AG09319 (cell line): Measurements from ENCODE around the gene CELSR1.

Source experiments
- DNase-seq: peaks from one replicate; pipeline ENCODE4 v3.0.0-alpha.2; 2010; ENCODE audit warnings: low read depth; ENCODE audit errors: extremely low read depth
- CTCF ChIP-seq: IDR thresholded peaks from 2 replicates; pipeline ENCODE4 v1.5.1; 2011; ENCODE audit warnings: low read depth, mild to moderate bottlenecking, inconsistent platforms, low read length, moderate library complexity

Gene CELSR1

GRCh38 chr22:46454504-46455269, 82.7 kb downstream of the CELSR1 start:
- DNase-seq = no peak
- no peak for TF ChIP-seq CTCF

GRCh38 chr22:46453829-46454503, 83.5 kb downstream of the CELSR1 start:
- no peak for DNase-seq
- TF ChIP-seq CTCF = no peak

- no peak for DNase-seq
- no peak for TF ChIP-seq CTCF
These were observed 84.2 kb downstream of the CELSR1 start for GRCh38 chr22:46453006-46453828.

GRCh38 chr22:46452195-46453005, 85.0 kb downstream of the CELSR1 start:
- no peak for DNase-seq
- no peak for TF ChIP-seq CTCF

GRCh38 chr22:46451741-46452140, 85.7 kb downstream of the CELSR1 start:
- TF ChIP-seq CTCF = no peak
- DNase-seq = no peak

GRCh38 chr22:46450931-46451561, 86.4 kb downstream of the CELSR1 start:
- no peak for TF ChIP-seq CTCF
- DNase-seq = no peak
